Measurements from ENCODE around the gene RIMKLB. TPM values are rescaled to one million over a fixed set of nuclear protein-coding genes. Genes with fewer than 3 reads are reported as not detected.
A peak's percentile ranks its signal among the peaks of the same experiment; 100 is the strongest.

The RIMKLB gene
- total and polyA plus RNA-seq, 5 donors from 2014 or later, result 1.1 to 7.7 (median 1.4) TPM

DNA sequence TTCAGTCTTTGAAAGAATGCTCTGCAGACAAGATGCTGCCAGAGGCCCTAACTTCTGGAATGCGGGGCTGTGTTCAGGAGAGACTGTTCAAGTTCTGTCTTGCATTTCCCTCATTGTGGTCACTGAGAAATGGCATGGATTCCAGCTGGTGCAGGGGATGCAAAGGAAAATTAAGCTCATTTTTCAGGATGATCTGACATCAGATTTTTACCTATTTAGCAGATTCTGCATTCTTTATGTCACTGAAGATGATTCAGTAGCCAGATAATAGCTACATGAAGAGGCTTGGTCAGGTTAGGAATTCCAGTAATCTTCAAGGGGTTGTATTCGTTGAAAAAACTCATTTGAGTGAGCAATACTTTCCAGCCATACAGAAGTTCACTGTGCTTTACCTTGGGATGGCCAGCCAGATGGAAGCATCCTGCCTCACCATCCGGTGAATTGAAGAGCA is 19.1 kb upstream of the RIMKLB start:
- Histone ChIP-seq H3K27me3 (ENCODE audit: control insufficient read depth, insufficient read depth, low read length) (no peaks in the 10 kb centered on the region), H3K4me3 (ENCODE audit: low read depth, low read length) (no peak overlapping the region), H3K4me1 (ENCODE audit: control insufficient read depth, insufficient read depth, low read length, poor library complexity, severe bottlenecking) (peaks cover 4% of the 10 kb centered on the region), H3K27ac (ENCODE audit: insufficient read depth, low read length, poor library complexity, severe bottlenecking) (no peak overlapping the region), H3K36me3 (ENCODE audit: control insufficient read depth, insufficient read depth, low read length) (no peaks in the 10 kb centered on the region), H3K9me3 (ENCODE audit: control insufficient read depth in 2 of 2, low read length in 2 of 2) (no peaks in the 10 kb centered on the region)
- Mint-ChIP-seq H3K4me3 (no peak overlapping the region), H3K27me3 (peaks cover 9% of the 10 kb centered on the region), H3K27ac (no peak overlapping the region), H3K36me3 (no peaks in the 10 kb centered on the region), H3K9me3 (no peaks in the 10 kb centered on the region), H3K4me1 (peaks cover 6 to 16% (median 12%) of the 10 kb centered on the region in 4 donors)
- ATAC-seq (ENCODE audit: low read depth in 2 of 2), result no peak
- no peak for DNase-seq

DNA sequence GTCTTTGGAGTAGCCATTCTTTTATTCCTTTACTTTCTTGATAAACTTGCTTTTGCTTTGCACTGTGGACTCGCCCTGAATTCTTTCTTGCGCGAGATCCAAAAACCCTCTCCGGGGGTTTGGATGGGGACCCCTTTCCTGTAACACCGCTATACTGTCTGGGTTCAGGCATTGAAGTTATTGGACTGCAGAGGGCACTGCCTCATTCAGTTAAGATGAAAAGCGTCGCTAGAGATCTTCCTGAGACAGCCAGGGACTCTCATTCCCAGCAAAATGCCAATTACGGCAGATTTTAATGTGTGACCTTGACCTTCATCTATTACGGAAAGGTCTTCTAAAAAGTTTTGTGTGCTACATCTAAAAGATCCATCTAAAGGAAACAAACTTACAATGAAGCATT is 17.3 kb upstream of the RIMKLB start:
- peaks cover 5% of the 10 kb centered on the region for H3K27me3 Mint-ChIP-seq
- ATAC-seq (ENCODE audit: low read depth in 2 of 2), result no peak
- H3K36me3 Mint-ChIP-seq, result no peaks in the 10 kb centered on the region
- no peak for DNase-seq
- H3K4me3 ChIP-seq (ENCODE audit: low read depth, low read length), result no peak overlapping the region
- no peaks in the 10 kb centered on the region for H3K36me3 ChIP-seq (ENCODE audit: control insufficient read depth, insufficient read depth, low read length)
- H3K27ac ChIP-seq (ENCODE audit: insufficient read depth, low read length, poor library complexity, severe bottlenecking), result no peak overlapping the region
- peaks cover 2 to 11% (median 8%) of the 10 kb centered on the region in 4 donors for H3K4me1 Mint-ChIP-seq
- H3K27me3 ChIP-seq (ENCODE audit: control insufficient read depth, insufficient read depth, low read length), result no peaks in the 10 kb centered on the region
- H3K4me1 ChIP-seq (ENCODE audit: control insufficient read depth, insufficient read depth, low read length, poor library complexity, severe bottlenecking), result peaks cover 4% of the 10 kb centered on the region
- peak overlapping the region in 1 of 3 donors; percentile 43 for H3K27ac Mint-ChIP-seq
- no peaks in the 10 kb centered on the region for H3K9me3 ChIP-seq (ENCODE audit: control insufficient read depth in 2 of 2, low read length in 2 of 2)
- no peaks in the 10 kb centered on the region for H3K9me3 Mint-ChIP-seq
- no peak overlapping the region for H3K4me3 Mint-ChIP-seq

DNA sequence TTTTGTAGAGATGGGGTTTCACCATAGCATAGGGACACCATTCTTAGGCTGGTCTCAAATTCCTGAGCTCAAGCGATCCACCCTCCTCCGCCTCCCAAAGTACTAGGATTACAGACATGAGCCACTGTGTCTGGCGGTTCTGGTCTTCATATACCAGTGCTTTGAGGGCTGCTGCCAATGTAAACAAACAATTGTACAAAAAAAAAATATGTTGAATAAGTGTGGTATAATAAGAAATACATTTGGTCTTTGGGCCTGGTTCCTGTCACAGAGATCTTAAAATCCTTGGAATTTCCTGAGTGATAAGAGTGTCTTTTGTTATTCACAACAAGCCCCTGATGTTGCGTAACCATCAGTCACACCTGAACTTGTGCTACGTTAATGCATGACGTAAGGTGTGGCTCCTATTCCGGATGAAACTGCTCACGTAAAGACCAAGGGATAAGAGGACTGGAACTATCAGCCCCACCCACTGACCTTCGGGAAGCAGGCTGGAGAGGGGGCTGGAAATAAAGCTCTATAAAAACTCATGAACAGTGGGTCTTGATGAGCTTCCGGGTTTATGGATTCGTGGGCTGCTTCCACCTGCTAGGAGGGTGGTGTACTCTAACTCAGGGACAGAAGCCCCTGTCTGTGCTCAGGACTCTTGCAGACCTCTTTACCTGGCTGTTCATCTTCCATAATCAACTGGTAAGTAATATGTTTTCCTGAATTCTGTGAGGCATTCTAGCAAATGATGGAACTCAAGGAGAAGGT is 16.5 kb upstream of the RIMKLB start:
- no peaks in the 10 kb centered on the region for H3K36me3 ChIP-seq (ENCODE audit: control insufficient read depth, insufficient read depth, low read length)
- Mint-ChIP-seq H3K27ac (no peak overlapping the region), H3K9me3 (no peaks in the 10 kb centered on the region), H3K4me1 (peaks cover 0 to 7% (median 5%) of the 10 kb centered on the region in 4 donors), H3K4me3 (no peak overlapping the region), H3K27me3 (no peaks in the 10 kb centered on the region), H3K36me3 (no peaks in the 10 kb centered on the region)
- no peaks in the 10 kb centered on the region for H3K9me3 ChIP-seq (ENCODE audit: control insufficient read depth in 2 of 2, low read length in 2 of 2)
- H3K4me3 ChIP-seq (ENCODE audit: low read depth, low read length), result no peak overlapping the region
- no peaks in the 10 kb centered on the region for H3K27me3 ChIP-seq (ENCODE audit: control insufficient read depth, insufficient read depth, low read length)
- no peaks in the 10 kb centered on the region for H3K4me1 ChIP-seq (ENCODE audit: control insufficient read depth, insufficient read depth, low read length, poor library complexity, severe bottlenecking)
- no peak for DNase-seq
- no peak for ATAC-seq (ENCODE audit: low read depth in 2 of 2)
- no peak overlapping the region for H3K27ac ChIP-seq (ENCODE audit: insufficient read depth, low read length, poor library complexity, severe bottlenecking)

DNA sequence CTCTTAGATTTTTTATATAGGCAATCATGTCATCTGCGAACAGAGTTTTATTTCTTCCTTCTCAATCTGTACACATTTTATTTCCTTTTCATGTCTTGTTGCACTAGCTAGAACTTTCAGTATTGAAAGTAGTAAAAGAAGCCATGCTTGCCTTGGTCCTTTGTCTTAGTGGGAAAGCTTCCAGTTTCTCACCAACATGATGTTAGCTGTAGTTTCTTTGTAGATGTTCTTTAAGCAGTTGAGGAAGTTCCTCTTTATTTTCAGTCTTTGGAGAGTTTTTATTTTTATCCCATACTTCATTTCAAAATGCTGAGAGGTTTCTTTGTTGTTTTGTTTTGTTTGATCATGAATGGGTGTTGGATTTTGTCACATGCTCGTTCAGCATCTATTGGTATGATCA is 12.7 kb upstream of the RIMKLB start:
- peaks cover 7% of the 10 kb centered on the region for H3K27me3 Mint-ChIP-seq
- Histone ChIP-seq H3K27ac (ENCODE audit: insufficient read depth, low read length, poor library complexity, severe bottlenecking) (no peak overlapping the region), H3K36me3 (ENCODE audit: control insufficient read depth, insufficient read depth, low read length) (no peaks in the 10 kb centered on the region), H3K4me1 (ENCODE audit: control insufficient read depth, insufficient read depth, low read length, poor library complexity, severe bottlenecking) (no peaks in the 10 kb centered on the region), H3K9me3 (ENCODE audit: control insufficient read depth in 2 of 2, low read length in 2 of 2) (no peaks in the 10 kb centered on the region), H3K4me3 (ENCODE audit: low read depth, low read length) (no peak overlapping the region), H3K27me3 (ENCODE audit: control insufficient read depth, insufficient read depth, low read length) (no peaks in the 10 kb centered on the region)
- H3K4me3 Mint-ChIP-seq, result no peak overlapping the region
- H3K4me1 Mint-ChIP-seq, result peaks cover 0 to 7% (median 3%) of the 10 kb centered on the region in 4 donors
- no peak overlapping the region for H3K27ac Mint-ChIP-seq
- no peaks in the 10 kb centered on the region for H3K9me3 Mint-ChIP-seq
- H3K36me3 Mint-ChIP-seq, result no peaks in the 10 kb centered on the region
- DNase-seq, result no peak
- ATAC-seq (ENCODE audit: low read depth in 2 of 2), result no peak

DNA sequence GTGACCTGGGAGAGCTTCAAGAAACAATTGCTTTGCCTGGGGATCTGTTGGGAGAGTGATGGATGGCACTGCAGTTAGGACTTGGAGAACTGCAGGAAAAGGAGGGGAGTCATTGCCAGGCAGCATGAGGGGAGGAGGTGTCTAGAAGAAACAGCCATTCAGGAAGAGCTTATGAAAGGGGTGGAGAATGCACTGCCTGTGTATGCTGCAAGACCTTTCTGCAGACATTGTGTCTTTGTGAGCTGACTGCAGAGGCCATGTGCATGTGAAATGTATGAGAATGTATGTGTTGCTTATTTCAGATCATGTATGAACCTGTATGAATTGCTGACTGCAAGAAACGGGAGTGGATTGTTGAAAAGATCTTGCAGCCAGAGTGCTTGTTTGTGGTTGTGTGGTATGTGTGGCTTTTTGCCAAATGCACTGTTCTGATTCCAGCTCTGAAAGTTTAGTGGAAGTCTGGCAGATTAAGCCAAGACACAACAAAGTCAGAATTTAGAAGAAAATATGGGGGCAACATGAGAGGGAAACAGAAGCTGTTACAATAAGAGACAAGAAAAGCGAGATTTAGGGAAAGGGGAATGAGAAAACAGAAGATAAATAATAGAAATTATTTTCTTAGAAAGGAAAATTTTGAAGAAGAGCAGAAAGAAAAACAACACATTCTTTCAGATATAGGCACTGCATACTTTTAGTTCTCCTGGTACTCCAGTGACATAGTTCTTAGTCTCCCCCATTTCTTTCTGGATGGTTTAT is 9.8 kb upstream of the RIMKLB start:
- Histone ChIP-seq H3K4me1 (ENCODE audit: control insufficient read depth, insufficient read depth, low read length, poor library complexity, severe bottlenecking) (no peaks in the 10 kb centered on the region), H3K27me3 (ENCODE audit: control insufficient read depth, insufficient read depth, low read length) (no peaks in the 10 kb centered on the region), H3K27ac (ENCODE audit: insufficient read depth, low read length, poor library complexity, severe bottlenecking) (no peak overlapping the region), H3K9me3 (ENCODE audit: control insufficient read depth in 2 of 2, low read length in 2 of 2) (no peaks in the 10 kb centered on the region), H3K36me3 (ENCODE audit: control insufficient read depth, insufficient read depth, low read length) (no peaks in the 10 kb centered on the region), H3K4me3 (ENCODE audit: low read depth, low read length) (no peak overlapping the region)
- Mint-ChIP-seq H3K27ac (no peak overlapping the region), H3K27me3 (peaks cover 18% of the 10 kb centered on the region), H3K4me3 (no peak overlapping the region), H3K9me3 (no peaks in the 10 kb centered on the region), H3K36me3 (no peaks in the 10 kb centered on the region), H3K4me1 (peaks cover 0 to 8% (median 0%) of the 10 kb centered on the region in 4 donors)
- peak in 1 of 3 donors; percentile 11 for DNase-seq
- no peak for ATAC-seq (ENCODE audit: low read depth in 2 of 2)

DNA sequence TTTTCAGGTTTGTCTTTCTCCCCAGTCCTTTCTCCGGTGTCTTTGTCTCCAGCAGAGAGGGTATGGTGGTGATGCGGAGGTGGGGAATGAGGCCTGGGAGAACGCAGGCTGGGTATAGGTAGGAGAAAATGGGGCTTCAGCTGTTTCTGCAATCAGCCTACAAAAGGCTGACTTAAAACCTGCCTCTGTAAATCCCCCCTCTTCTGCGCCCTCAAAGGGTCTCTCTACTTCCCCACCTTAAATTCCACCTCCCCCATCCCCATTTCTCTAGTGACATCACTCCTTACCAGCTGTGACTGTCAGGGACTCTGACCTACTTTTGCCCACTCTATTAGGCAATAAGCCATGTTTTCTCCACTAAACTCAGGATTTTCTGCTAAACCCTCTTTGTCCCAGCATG is 8.1 kb upstream of the RIMKLB start:
- H3K9me3 ChIP-seq (ENCODE audit: control insufficient read depth in 2 of 2, low read length in 2 of 2), result no peaks in the 10 kb centered on the region
- Mint-ChIP-seq H3K4me1 (peaks cover 0 to 9% (median 0%) of the 10 kb centered on the region in 4 donors), H3K9me3 (no peaks in the 10 kb centered on the region), H3K36me3 (no peaks in the 10 kb centered on the region), H3K27ac (no peak overlapping the region), H3K27me3 (peaks cover 18% of the 10 kb centered on the region), H3K4me3 (no peak overlapping the region)
- H3K27ac ChIP-seq (ENCODE audit: insufficient read depth, low read length, poor library complexity, severe bottlenecking), result no peak overlapping the region
- no peaks in the 10 kb centered on the region for H3K36me3 ChIP-seq (ENCODE audit: control insufficient read depth, insufficient read depth, low read length)
- DNase-seq, result no peak
- ATAC-seq (ENCODE audit: low read depth in 2 of 2), result no peak
- no peaks in the 10 kb centered on the region for H3K27me3 ChIP-seq (ENCODE audit: control insufficient read depth, insufficient read depth, low read length)
- no peak overlapping the region for H3K4me3 ChIP-seq (ENCODE audit: low read depth, low read length)
- H3K4me1 ChIP-seq (ENCODE audit: control insufficient read depth, insufficient read depth, low read length, poor library complexity, severe bottlenecking), result no peaks in the 10 kb centered on the region

DNA sequence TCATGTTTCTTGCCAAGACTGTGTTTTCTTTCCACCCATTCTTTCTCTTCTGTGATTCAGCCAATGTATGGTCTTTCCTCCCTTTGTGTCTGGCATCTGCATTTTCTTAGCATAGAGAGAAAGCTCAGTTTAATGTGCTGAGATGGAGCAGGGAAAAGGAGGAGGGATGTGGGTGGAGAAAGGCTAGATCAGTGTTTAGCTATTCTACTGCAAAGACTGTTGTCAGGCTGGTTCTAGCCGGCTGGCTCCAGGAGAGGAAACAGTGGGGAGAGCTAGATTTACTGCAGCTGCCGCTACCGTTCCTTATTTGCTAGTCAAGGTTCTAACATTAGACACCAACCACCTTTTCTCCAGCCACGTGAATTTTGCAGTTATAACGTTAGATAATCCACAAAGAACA is 5.2 kb upstream of the RIMKLB start:
- DNase-seq (no peak), ATAC-seq (ENCODE audit: low read depth in 2 of 2) (no peak)
- H3K4me1 ChIP-seq (ENCODE audit: control insufficient read depth, insufficient read depth, low read length, poor library complexity, severe bottlenecking), result peaks cover 6% of the 10 kb centered on the region
- no peaks in the 10 kb centered on the region for H3K27me3 ChIP-seq (ENCODE audit: control insufficient read depth, insufficient read depth, low read length)
- no peak overlapping the region for H3K4me3 ChIP-seq (ENCODE audit: low read depth, low read length)
- H3K4me1 Mint-ChIP-seq, result peaks cover 0 to 19% (median 5%) of the 10 kb centered on the region in 4 donors
- peak overlapping the region in 1 of 3 donors; percentile 39 for H3K27ac Mint-ChIP-seq
- no peaks in the 10 kb centered on the region for H3K36me3 ChIP-seq (ENCODE audit: control insufficient read depth, insufficient read depth, low read length)
- H3K36me3 Mint-ChIP-seq, result no peaks in the 10 kb centered on the region
- no peak overlapping the region for H3K27ac ChIP-seq (ENCODE audit: insufficient read depth, low read length, poor library complexity, severe bottlenecking)
- H3K9me3 ChIP-seq (ENCODE audit: control insufficient read depth in 2 of 2, low read length in 2 of 2), result no peaks in the 10 kb centered on the region
- H3K27me3 Mint-ChIP-seq, result peaks cover 36% of the 10 kb centered on the region
- no peaks in the 10 kb centered on the region for H3K9me3 Mint-ChIP-seq
- H3K4me3 Mint-ChIP-seq, result no peak overlapping the region

Data from CD4-positive, CD25-positive, alpha-beta regulatory T cell (primary cell).